Gastroesophageal sphincter (tissue), 3 donors: ENCODE measurements around the gene KRTAP10-3.

ENCODE experiments used
- CTCF ChIP-seq, 4 experiments: fragments of 200-600 bp in 2 of 4; fragments of 450-650 bp in 2 of 4; sonication (generic) in 1 of 4; IDR thresholded peaks; one replicate each; pipeline ENCODE4 v1.5.1; 2017 to 2019; ENCODE audit warnings: antibody characterized with exemption in 4 of 4, mild to moderate bottlenecking in 2 of 4, moderate library complexity in 2 of 4
- POLR2A ChIP-seq, 2 donors: fragments of 450-650 bp; IDR thresholded peaks; one replicate each; pipeline ENCODE4 v1.6.1; 2017; ENCODE audit warnings: antibody characterized with exemption in 2 of 2, mild to moderate bottlenecking in 2 of 2, moderate library complexity in 1 of 2
- POLR2AphosphoS5 ChIP-seq: sonication (generic); formaldehyde crosslinking; IDR thresholded peaks from one replicate; pipeline ENCODE4 v1.6.1; 2017; ENCODE audit warnings: antibody characterized with exemption

- no peak for TF ChIP-seq CTCF (IDR thresholded peaks at IDR 0.05)
- TF ChIP-seq POLR2A (IDR thresholded peaks at IDR 0.05): no peak
- no peak for TF ChIP-seq POLR2AphosphoS5
Observed at GRCh38 chr21:44540741-44541288, 17.8 kb downstream of the KRTAP10-3 start.
